HepG2 (cell line): ENCODE measurements around the gene MYO15A. TPM values are rescaled to one million over a fixed set of nuclear protein-coding genes. Genes with fewer than 3 reads are reported as not detected.
A peak's percentile ranks its signal among the peaks of the same experiment; 100 is the strongest.

Source experiments
- BRD4 ChIP-seq: sonication (generic); formaldehyde crosslinking; IDR thresholded peaks from 2 replicates; pipeline ENCODE4 v1.4.0; 2020; ENCODE audit warnings: missing genetic modification reagents
- CEBPG ChIP-seq: IDR thresholded peaks from 2 replicates; pipeline ENCODE4 v1.6.1; 2016
- FOXA1 ChIP-seq, 2 experiments: fragments of 450-650 bp in 1 of 2; sonication (generic) in 1 of 2; formaldehyde crosslinking in 1 of 2; IDR thresholded peaks; 2 replicates each; pipeline versions ENCODE4 v1.4.0 to v1.6.1; 2016 to 2020; ENCODE audit warnings: missing genetic modification reagents in 1 of 2
- GPN1 ChIP-seq: sonication (generic); formaldehyde crosslinking; IDR thresholded peaks from 2 replicates; pipeline ENCODE4 v1.5.1; 2020; ENCODE audit warnings: missing genetic modification reagents, borderline replicate concordance
- HHEX ChIP-seq: IDR thresholded peaks from 2 replicates; pipeline ENCODE4 v1.6.1; 2016; ENCODE audit warnings: control low read depth
- MAFG ChIP-seq: sonication (generic); formaldehyde crosslinking; IDR thresholded peaks from 2 replicates; pipeline ENCODE4 v1.5.1; 2020; ENCODE audit warnings: mild to moderate bottlenecking, missing genetic modification reagents
- MAZ ChIP-seq, 2 experiments: sonication (generic) in 1 of 2; formaldehyde crosslinking in 1 of 2; IDR thresholded peaks; 2 replicates each; pipeline versions ENCODE4 v1.5.0 to v1.6.1; 2012 to 2020; ENCODE audit warnings: low read depth in 2 of 2, mild to moderate bottlenecking in 2 of 2, borderline replicate concordance in 1 of 2, improper control_type of control experiment in 1 of 2, low read length in 1 of 2, missing genetic modification reagents in 1 of 2, moderate library complexity in 1 of 2
- NFIC ChIP-seq: IDR thresholded peaks from 2 replicates; pipeline ENCODE4 v1.6.1; 2012; ENCODE audit warnings: mild to moderate bottlenecking, low read length, inconsistent platforms
- NR2F1 ChIP-seq, 2 experiments: fragments of 450-650 bp in 1 of 2; formaldehyde crosslinking in 1 of 2; IDR thresholded peaks; 2 replicates each; pipeline versions ENCODE4 v1.5.0 to v1.6.1; 2016 to 2020; ENCODE audit warnings: mild to moderate bottlenecking in 1 of 2, missing compliant biosample characterization in 1 of 2, missing genetic modification reagents in 1 of 2, moderate library complexity in 1 of 2
- NRL ChIP-seq: sonication (generic); formaldehyde crosslinking; IDR thresholded peaks from 2 replicates; pipeline ENCODE4 v1.5.0; 2020; ENCODE audit warnings: missing genetic modification reagents, mild to moderate bottlenecking, moderate library complexity, borderline replicate concordance
- REST ChIP-seq, 2 experiments: IDR thresholded peaks; 2 replicates each; pipeline ENCODE4 v1.6.1; 2011 to 2012; ENCODE audit warnings: low read length in 2 of 2, borderline replicate concordance in 1 of 2, low read depth in 1 of 2, mild to moderate bottlenecking in 1 of 2, moderate library complexity in 1 of 2
- RNF2 ChIP-seq: fragments of 450-650 bp; conservative IDR thresholded peaks from 2 replicates; pipeline ENCODE4 v1.6.1; 2016; ENCODE audit warnings: low read depth
- SMAD3 ChIP-seq: sonication (generic); formaldehyde crosslinking; IDR thresholded peaks from 2 replicates; pipeline ENCODE4 v1.4.0; 2020; ENCODE audit warnings: missing genetic modification reagents
- ZBTB21 ChIP-seq: sonication (generic); formaldehyde crosslinking; IDR thresholded peaks from 2 replicates; pipeline ENCODE4 v1.4.0; 2020; ENCODE audit warnings: missing genetic modification reagents
- ZFP36 ChIP-seq: fragments of 150-350 bp; IDR thresholded peaks from 2 replicates; pipeline ENCODE4 v1.6.1; 2018; ENCODE audit warnings: borderline replicate concordance, low read length, low read depth; ENCODE audit not compliant: partially characterized antibody
- ZNF10 ChIP-seq: sonication (generic); formaldehyde crosslinking; IDR thresholded peaks from 2 replicates; pipeline ENCODE4 v1.4.0; 2020; ENCODE audit warnings: mild to moderate bottlenecking, low read depth, missing genetic modification reagents, borderline replicate concordance
- ZNF280D ChIP-seq: sonication (generic); formaldehyde crosslinking; IDR thresholded peaks from 2 replicates; pipeline ENCODE4 v1.5.1; 2020; ENCODE audit warnings: mild to moderate bottlenecking, missing genetic modification reagents
- ZNF44 ChIP-seq: sonication (generic); formaldehyde crosslinking; IDR thresholded peaks from 2 replicates; pipeline ENCODE4 v1.5.1; 2020; ENCODE audit warnings: mild to moderate bottlenecking, missing genetic modification reagents
- ZNF678 ChIP-seq: sonication (generic); formaldehyde crosslinking; IDR thresholded peaks from 2 replicates; pipeline ENCODE4 v1.4.0; 2020; ENCODE audit warnings: mild to moderate bottlenecking, missing genetic modification reagents
- polyA plus RNA-seq, 8 experiments: library from polyadenylated mRNA; depleted of rRNA in 3 of 8; stranded (reverse) in 7 of 8; unstranded in 1 of 8; fragments of >200 nt; fragmentation: Illumina TruSeq in 4 of 8; extraction: Trizol in 4 of 8; gene quantifications; 2 replicates each; pipeline versions ENCODE4 v1.2.1 to v1.2.3, GENCODE V29; 2011 to 2016; ENCODE audit warnings: low read depth in 4 of 8, missing spikeins in 1 of 8, mixed read lengths in 1 of 8; ENCODE audit not compliant: insufficient read depth in 1 of 8
- total RNA-seq, 5 experiments: library from RNA; depleted of rRNA; stranded (reverse); fragments of >200 nt; fragmentation: Illumina TruSeq; extraction: Trizol; gene quantifications; 2 replicates each; pipeline ENCODE4 v1.2.3, GENCODE V29; 2016; ENCODE audit warnings: low read depth in 1 of 5
- TF ChIP-seq, protein P1 (sequence below): sonication (generic); formaldehyde crosslinking; IDR thresholded peaks from 2 replicates; pipeline ENCODE4 v1.5.0; 2020; ENCODE audit warnings: mild to moderate bottlenecking, missing genetic modification reagents, borderline replicate concordance

Gene MYO15A
- total and polyA plus RNA-seq, 2 of the 13 experiments (the other 11 are each of a cell fraction or from before 2014, with no cell fraction given), result 0.07 to 0.20 TPM

DNA sequence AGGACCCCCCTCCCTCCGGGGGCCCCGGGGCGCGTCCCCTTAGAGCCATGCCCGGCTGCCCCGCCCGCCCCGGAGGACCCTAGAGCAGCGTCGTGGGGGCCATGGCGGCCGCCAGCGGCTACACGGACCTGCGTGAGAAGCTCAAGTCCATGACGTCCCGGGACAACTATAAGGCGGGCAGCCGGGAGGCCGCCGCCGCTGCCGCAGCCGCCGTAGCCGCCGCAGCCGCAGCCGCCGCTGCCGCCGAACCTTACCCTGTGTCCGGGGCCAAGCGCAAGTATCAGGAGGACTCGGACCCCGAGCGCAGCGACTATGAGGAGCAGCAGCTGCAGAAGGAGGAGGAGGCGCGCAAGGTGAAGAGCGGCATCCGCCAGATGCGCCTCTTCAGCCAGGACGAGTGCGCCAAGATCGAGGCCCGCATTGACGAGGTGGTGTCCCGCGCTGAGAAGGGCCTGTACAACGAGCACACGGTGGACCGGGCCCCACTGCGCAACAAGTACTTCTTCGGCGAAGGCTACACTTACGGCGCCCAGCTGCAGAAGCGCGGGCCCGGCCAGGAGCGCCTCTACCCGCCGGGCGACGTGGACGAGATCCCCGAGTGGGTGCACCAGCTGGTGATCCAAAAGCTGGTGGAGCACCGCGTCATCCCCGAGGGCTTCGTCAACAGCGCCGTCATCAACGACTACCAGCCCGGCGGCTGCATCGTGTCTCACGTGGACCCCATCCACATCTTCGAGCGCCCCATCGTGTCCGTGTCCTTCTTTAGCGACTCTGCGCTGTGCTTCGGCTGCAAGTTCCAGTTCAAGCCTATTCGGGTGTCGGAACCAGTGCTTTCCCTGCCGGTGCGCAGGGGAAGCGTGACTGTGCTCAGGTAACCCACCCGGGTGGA lies 75.8 kb downstream of the MYO15A start (continued):
- TF ChIP-seq SMAD3 (CRISPR knock-in tag), result no peak
- TF ChIP-seq ZNF10 (CRISPR knock-in tag), result no peak
- no peak for TF ChIP-seq HHEX (CRISPR knock-in tag)
- no peak for TF ChIP-seq ZFP36
- TF ChIP-seq CEBPG (CRISPR knock-in tag), result no peak
- TF ChIP-seq MAZ (IDR thresholded peaks at IDR 0.05; ENCODE audit: borderline replicate concordance, low read depth, low read length), result no peak
- 0 out of 2 replicates have a peak, but pooled peaks have one; percentile 45 for TF ChIP-seq MAZ (CRISPR knock-in tag; IDR thresholded peaks at IDR 0.05; ENCODE audit: low read depth)
- TF ChIP-seq NRL (CRISPR knock-in tag), result peak; percentile 73; the same call in 1 of the 2 replicates
- no peak for TF ChIP-seq ZBTB21 (CRISPR knock-in tag)
- no peak for TF ChIP-seq ZNF678 (CRISPR knock-in tag)
- TF ChIP-seq MAFG, result no peak
- TF ChIP-seq RNF2, result no peak
- TF ChIP-seq FOXA1 (IDR thresholded peaks at IDR 0.05), result no peak
- TF ChIP-seq FOXA1 (CRISPR knock-in tag; IDR thresholded peaks at IDR 0.05), result 0 out of 2 replicates have a peak, but pooled peaks have one; percentile 7
- TF ChIP-seq ZNF280D, result peak; percentile 61
- TF ChIP-seq BRD4 (CRISPR knock-in tag), result no peak
- no peak for TF ChIP-seq GPN1
- no peak for TF ChIP-seq REST (IDR thresholded peaks at IDR 0.05; ENCODE audit: borderline replicate concordance in 1 of 2, low read depth in 1 of 2, low read length in 2 of 2)
- TF ChIP-seq, protein P1, sequence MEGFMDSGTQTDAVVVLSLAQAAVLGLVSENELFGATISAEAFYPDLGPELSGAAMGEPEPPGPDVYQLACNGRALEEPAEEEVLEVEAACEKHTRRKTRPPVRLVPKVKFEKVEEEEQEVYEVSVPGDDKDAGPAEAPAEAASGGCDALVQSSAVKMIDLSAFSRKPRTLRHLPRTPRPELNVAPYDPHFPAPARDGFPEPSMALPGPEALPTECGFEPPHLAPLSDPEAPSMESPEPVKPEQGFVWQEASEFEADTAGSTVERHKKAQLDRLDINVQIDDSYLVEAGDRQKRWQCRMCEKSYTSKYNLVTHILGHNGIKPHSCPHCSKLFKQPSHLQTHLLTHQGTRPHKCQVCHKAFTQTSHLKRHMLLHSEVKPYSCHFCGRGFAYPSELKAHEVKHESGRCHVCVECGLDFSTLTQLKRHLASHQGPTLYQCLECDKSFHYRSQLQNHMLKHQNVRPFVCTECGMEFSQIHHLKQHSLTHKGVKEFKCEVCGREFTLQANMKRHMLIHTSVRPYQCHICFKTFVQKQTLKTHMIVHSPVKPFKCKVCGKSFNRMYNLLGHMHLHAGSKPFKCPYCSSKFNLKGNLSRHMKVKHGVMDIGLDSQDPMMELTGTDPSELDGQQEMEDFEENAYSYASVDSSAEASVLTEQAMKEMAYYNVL (CRISPR knock-in tag), result peak; percentile 55; the same call in 1 of the 2 replicates
- TF ChIP-seq NR2F1 (CRISPR knock-in tag; IDR thresholded peaks at IDR 0.05), result no peak
- TF ChIP-seq NFIC, result no peak
- TF ChIP-seq ZNF44 (CRISPR knock-in tag), result 0 out of 2 replicates have a peak, but pooled peaks have one; percentile 37
